HG02970 (cell line): Measurements from ENCODE around the gene PUS7.

ENCODE experiments used
- ATAC-seq: cut with Tn5 transposase; IDR thresholded peaks from one replicate; pipeline ENCODE4 v1.9.1; 2021; ENCODE audit warnings: mild to moderate bottlenecking, moderate library complexity, moderate number of reproducible peaks; ENCODE audit not compliant: unreplicated experiment, low FRiP score

PUS7 gene

DNA sequence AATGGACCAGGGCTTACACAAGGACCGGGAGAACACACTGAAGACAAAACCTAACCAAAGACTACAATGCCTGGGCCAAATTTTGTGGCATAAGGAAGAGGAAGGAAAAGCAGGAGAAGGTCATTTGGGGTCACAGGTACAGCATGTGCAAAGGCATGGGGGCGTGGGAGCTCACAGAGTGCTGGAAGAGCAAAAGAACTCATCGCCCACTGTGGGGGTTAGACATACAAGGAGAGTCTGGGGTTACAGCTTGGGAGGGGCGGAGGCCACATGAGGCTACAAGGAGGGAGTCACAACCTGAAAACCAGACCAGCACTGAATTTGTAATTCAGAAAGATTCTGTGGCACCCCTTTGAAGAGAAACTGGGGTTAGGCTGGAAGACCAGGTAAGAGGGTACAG, 9.7 kb downstream of the PUS7 start:
- no peak for ATAC-seq

DNA sequence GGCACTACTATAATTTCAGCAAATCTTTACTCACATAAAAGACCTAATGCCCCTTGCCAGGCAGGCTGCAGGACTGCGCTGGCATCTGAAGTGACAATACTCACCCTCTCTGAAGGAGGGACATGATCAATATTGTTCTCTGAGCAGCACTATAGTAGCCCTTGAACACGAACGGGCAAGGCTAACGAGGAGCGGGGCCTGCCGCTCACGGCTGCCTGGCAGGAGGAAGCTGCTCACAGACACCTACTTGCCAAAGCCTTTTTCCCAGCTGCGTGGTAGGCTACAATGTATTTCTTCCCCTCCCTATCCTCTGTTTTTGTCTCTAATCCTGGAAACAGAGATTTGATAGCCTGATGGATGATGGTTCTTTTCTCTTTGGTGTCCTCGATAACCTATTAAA, 19.9 kb downstream of the PUS7 start:
- ATAC-seq = no peak

- ATAC-seq = no peak
Measured at GRCh38 chr7:105497016-105497415, 25.1 kb downstream of the PUS7 start.

DNA sequence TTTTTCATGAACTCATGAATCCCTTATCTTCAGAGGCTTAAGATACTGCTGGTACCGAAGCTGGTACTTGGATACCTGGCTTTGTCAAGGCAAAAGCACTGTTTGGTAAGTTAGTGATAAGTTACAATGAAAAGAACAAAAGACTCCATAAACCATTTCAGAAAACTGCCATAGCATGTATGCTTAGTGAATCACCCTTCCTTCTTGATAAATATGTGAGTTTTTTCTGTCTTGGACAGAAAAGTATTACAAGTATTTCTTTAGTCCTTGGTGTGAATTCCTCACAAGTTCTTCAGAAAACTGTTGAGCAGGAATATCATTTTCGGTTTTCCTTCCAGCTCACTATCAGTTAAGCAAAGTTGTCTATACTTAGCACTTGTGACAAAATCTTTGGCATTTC, 25.6 kb downstream of the PUS7 start:
- no peak for ATAC-seq

DNA sequence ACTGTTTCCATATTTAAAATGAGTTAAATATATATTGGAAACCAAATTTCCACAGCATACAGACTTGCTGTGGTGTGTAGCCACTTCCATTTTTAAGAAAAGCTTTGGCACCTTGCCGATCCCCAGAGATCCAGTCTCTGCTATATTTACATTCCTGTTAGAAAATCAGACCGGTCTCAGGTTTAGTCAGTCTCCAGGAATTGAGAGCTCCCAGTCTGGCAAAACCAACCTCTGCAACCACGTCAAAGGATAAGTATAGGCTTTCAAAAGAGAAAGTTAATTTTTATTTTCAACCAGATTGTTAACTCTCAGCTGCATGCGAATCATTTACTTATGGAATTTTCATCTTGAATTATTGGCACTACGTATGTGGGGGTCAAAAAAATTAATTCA, 28.2 kb downstream of the PUS7 start:
- no peak for ATAC-seq

- no peak for ATAC-seq
Measured at GRCh38 chr7:105493196-105493922, 28.7 kb downstream of the PUS7 start.

- no peak for ATAC-seq
Measured at GRCh38 chr7:105489409-105489808, 32.7 kb downstream of the PUS7 start.

DNA sequence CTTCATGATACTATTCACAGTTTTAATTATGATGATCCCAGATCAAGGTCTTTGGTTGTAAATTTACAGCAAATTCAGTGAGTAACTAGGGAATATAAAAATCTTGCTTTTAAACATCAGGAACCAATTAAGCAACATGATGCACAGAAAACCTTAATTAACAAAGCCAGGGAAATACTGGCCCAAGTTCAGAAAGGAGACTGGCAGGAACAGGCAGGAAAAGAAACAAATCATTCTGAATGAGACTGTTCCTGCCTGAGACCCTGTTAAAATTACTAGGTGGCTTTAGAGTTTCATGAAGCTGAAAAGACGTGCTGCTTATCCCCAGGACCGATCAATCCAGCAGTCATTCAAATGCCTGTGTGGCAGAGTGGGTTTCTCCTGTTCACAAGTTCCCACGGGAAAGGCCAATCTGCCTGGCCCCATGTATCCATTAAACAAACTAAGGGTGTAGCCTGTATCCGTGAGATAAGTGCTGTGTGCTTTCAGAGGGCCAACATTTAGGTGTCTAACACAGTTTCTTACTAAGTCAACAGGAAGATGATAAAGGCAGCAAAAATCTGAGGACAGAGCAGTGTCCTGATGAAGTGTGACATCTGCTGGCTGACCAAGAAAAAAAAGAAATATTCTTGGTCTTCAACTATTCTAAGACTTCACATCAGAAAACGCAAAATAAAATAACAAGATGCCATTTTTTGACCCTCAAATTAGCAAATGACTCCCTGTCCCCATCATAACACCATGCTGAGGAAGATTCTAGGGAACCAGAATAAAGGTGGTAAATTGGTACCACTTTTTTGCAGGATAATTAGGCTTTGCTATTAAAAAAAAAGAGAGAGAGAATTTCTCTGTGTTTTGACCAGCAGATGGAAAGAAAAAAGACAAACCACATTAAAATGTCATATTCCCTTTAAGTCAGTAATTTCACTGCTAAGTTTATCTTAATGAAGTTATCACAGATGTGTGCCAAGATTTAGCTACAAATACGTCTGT, 34.2 kb downstream of the PUS7 start:
- no peak for ATAC-seq

DNA sequence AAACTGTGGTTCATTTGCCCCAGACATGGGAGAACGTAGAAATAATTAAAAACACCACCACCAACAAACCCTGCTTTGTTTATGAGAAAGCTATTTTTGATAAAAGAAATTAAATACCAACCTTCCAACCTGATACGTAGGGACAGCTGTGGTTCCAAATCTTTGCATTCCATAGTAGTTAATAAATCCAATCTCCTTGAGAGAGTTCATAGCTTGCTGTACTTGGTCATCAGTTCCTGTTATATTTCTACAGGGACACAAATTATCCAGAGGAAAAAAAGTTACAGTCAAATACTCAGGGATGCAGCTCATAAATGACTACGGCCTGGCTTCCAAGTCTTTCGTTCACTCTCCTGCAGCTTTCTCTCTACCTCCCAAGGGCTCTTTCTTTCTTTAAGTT, 41.1 kb downstream of the PUS7 start:
- no peak for ATAC-seq

DNA sequence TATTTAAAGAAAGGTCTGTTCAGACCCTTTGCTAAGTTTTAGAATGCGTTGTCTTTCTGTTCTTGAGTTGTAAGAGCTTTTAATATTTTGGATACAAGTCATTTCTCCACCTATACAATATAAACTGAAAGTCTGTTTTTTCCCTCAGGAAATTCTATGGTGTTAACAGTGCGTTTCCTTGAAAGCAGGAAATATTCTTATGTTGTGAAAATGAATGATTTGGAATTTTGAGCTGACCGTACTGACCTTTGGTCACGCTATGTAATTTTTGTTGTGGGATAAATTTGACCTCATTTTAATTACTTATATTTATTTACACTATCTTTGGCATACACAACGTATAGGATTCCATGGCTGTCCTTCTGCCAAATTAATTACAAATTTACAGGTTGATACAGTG, 43.5 kb downstream of the PUS7 start:
- no peak for ATAC-seq

- ATAC-seq = no peak
Measured at GRCh38 chr7:105477908-105478307, 44.2 kb downstream of the PUS7 start.

DNA sequence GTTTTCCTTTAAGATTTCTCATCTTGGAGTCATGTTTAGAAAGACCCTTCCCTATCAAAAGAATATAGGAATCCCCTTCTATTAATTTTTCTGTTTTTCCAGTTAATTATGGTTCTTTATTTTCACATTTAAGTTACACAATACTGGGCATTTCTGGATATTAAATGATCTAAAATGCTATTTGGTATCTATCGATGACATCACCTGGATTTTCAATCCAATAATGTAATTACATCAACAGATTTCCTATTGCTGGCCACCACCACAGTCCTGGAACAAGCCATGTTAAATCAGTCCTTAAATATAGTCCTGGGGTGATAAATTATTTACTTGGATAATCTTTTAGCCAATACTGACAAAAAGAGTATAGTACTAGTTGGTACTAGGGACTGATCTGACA, 48.0 kb downstream of the PUS7 start:
- ATAC-seq = no peak

GRCh38 chr7:105473163-105473562, 48.9 kb downstream of the PUS7 start:
- ATAC-seq = no peak

GRCh38 chr7:105470846-105471245, 51.2 kb downstream of the PUS7 start:
- no peak for ATAC-seq

- ATAC-seq = no peak
Measured at GRCh38 chr7:105470090-105470489, 52.0 kb downstream of the PUS7 start.

GRCh38 chr7:105462765-105463420, 59.2 kb downstream of the PUS7 start:
- no peak for ATAC-seq

GRCh38 chr7:105461518-105461917, 60.6 kb downstream of the PUS7 start:
- no peak for ATAC-seq

DNA sequence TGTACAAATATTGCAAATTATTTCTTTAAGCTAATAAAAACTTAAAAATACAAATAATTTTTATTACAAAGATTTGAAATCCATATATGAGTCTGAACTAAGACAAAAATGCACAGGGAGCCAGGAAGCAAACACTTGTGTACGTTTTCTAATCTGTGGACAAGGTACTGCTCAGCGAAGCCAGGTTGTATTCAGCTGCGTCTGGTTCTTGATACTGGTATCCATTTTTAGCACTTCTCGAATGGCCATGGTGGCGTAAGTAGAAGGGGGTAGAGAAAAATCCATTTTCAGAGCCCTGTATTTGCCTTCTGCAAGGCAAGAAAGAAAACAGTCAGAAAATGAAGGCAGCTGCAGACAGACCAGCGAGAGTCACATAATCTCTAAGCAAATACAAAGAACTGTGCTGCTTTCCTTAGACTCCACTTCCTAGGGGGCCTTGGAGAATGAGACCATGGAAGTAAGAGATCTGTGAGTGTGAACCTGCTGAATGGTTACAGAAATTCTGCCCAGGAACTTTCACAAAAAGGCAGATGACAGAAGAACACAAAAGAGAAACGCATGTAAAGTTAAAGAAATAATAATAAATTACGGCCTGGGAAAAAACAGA, 64.3 kb downstream of the PUS7 start:
- ATAC-seq = no peak

- ATAC-seq = no peak
Measured at GRCh38 chr7:105454921-105455320, 67.2 kb downstream of the PUS7 start.

DNA sequence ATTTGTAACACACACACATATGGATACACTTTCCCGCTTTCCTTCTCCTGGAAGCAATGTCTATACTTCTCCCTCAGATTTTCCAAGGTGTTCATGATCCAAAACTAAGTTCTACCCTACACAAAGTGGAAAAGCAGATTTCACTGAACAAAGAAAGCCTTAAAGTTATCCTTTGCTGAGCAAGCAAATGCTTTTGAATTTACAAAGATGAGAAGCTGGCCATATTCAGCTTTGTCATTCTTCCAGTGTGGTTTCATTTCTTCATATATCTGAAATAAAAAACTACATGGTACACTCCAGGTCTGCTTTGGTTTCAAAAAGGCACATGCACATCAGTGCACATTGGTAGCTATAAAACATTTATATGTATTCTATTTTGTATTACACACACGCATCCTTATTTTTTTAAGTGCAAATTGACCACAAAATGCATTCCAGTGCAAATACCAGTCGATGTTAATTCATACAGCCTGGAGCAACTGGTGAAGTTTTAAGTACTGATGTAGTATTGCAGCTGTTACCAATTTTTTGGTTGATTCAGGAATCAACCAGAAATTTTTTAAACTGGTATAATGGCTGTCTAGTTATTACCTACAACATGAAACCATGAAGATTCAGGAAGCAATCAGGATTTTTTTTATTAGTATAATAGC, 67.8 kb downstream of the PUS7 start:
- no peak for ATAC-seq
